Smooth muscle cell (in vitro differentiated cells): ENCODE data around the gene RNU1-1. TPM values are rescaled to one million over a fixed set of nuclear protein-coding genes. Genes with fewer than 3 reads are reported as not detected.

Source experiments
- DNase-seq: peaks from one replicate; lab custom pipeline; 2025; ENCODE audit not compliant: unreplicated experiment; lab: John Stamatoyannopoulos, UW
- H2AFZ ChIP-seq: fragments of 200-600 bp; sonication (generic); 2 replicates; pipeline ENCODE4 v1.6.0; 2016; ENCODE audit warnings: antibody characterized with exemption, low read depth, mild to moderate bottlenecking
- H3F3A ChIP-seq: fragments of 200-600 bp; sonication (generic); 2 replicates; pipeline ENCODE4 v1.6.0; 2017; ENCODE audit warnings: antibody characterized with exemption, low read depth
- H3K27ac ChIP-seq: fragments of 200-600 bp; sonication (generic); 2 replicates; pipeline ENCODE4 v1.5.1; 2016; ENCODE audit warnings: low read depth, mild to moderate bottlenecking
- H3K27me3 ChIP-seq: fragments of 200-600 bp; sonication (generic); 2 replicates; pipeline ENCODE4 v1.6.1; 2016; ENCODE audit warnings: low read depth, mild to moderate bottlenecking
- H3K36me3 ChIP-seq: fragments of 200-600 bp; sonication (generic); 2 replicates; pipeline ENCODE4 v1.5.1; 2016; ENCODE audit warnings: low read depth
- H3K4me1 ChIP-seq: fragments of 200-600 bp; sonication (generic); 2 replicates; pipeline ENCODE4 v1.5.1; 2016; ENCODE audit warnings: low read depth
- H3K4me2 ChIP-seq: fragments of 200-600 bp; sonication (generic); 2 replicates; pipeline ENCODE4 v1.6.0; 2016; ENCODE audit warnings: mild to moderate bottlenecking
- H3K4me3 ChIP-seq: fragments of 200-600 bp; sonication (generic); 2 replicates; pipeline ENCODE4 v1.5.1; 2016; ENCODE audit warnings: mild to moderate bottlenecking
- H3K79me2 ChIP-seq: fragments of 200-600 bp; sonication (generic); 2 replicates; pipeline ENCODE4 v1.6.0; 2016; ENCODE audit warnings: low read depth, mild to moderate bottlenecking
- H3K9ac ChIP-seq: fragments of 200-600 bp; sonication (generic); 2 replicates; pipeline ENCODE4 v1.6.0; 2016; ENCODE audit warnings: low read depth
- H3K9me3 ChIP-seq: fragments of 200-600 bp; sonication (generic); replicated peaks from 2 replicates; pipeline ENCODE4 v1.5.1; 2016; ENCODE audit warnings: low read depth
- H4K20me1 ChIP-seq: fragments of 200-600 bp; sonication (generic); 2 replicates; pipeline ENCODE4 v1.6.0; 2016; ENCODE audit warnings: low read depth
- WGBS: methylation state at CpG from one replicate; pipeline ENCODE4 v1.1.7; 2016; ENCODE audit warnings: low lambda C conversion rate; 5-methylcytosine and 5-hydroxymethylcytosine counted together
- polyA plus RNA-seq: library from polyadenylated mRNA; unstranded; fragments of >200 nt; fragmentation: Nextera tagmentation; extraction: Ambion mirVana; gene quantifications from 2 replicates; pipeline ENCODE4 v1.2.1, GENCODE V29; 2016
- small RNA-seq: library from RNA; depleted of rRNA; stranded (forward); fragments of <200 nt; gene quantifications from one replicate; pipeline ENCODE3, GENCODE V24; 2014
- total RNA-seq: library from RNA; depleted of rRNA; stranded (reverse); fragments of >200 nt; gene quantifications from 2 replicates; pipeline ENCODE4 v1.2.3, GENCODE V29; 2014
- TF ChIP-seq, protein P1 (sequence below): fragments of 200-600 bp; sonication (generic); IDR thresholded peaks from 2 replicates; pipeline ENCODE4 v1.5.1; 2017; ENCODE audit warnings: borderline replicate concordance, mild to moderate bottlenecking, antibody characterized with exemption; ENCODE audit not compliant: insufficient read depth, poor library complexity, severe bottlenecking

The RNU1-1 gene
- total and polyA plus RNA-seq, 2 experiments from 2014 or later: under 0.01 to 4.2 TPM

DNA sequence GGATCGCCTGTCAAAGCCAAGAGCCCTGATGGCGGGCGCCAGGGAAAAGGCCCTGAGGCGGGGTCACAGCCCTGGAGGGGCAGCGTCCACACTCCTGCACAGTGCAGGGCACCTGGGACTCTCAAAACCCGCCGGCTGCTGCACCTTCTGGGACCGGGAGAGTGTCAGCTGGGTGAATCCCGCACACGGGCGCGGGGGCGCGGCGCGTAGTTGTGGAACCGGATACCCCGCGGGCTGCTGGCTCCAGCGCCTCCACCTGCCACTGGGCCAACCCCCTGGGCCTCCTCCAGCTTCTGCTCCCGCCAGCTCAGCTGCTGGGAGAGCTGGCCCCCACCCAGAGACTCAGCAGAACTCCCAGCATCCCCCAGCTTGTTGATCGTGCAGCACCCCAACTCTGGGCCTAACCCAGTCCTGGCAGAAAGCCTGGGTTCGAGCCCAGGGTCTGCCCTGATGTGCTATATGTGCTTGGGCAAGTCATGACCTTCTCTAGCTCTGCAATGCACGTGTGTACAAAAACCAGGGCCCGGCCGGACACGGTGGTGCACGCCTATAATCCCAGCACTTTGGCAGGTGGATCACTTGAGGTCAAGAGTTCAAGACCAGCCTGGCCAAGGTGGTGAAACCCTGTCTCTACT, 39.8 kb downstream of the RNU1-1 start:
- Histone ChIP-seq H3F3A (no peaks in the 10 kb centered on the region), H2AFZ (no peak overlapping the region), H3K4me2 (no peak overlapping the region), H3K4me1 (no peaks in the 10 kb centered on the region), H3K9ac (no peak overlapping the region), H3K79me2 (no peaks in the 10 kb centered on the region), H3K4me3 (no peak overlapping the region), H3K9me3 (no peaks in the 10 kb centered on the region), H3K36me3 (no peaks in the 10 kb centered on the region), H3K27ac (no peak overlapping the region), H4K20me1 (no peaks in the 10 kb centered on the region), H3K27me3 (no peaks in the 10 kb centered on the region)
- WGBS: 97% methylated on average over 24 of the region's 28 CpGs
- DNase-seq: no peak
- TF ChIP-seq, protein P1, sequence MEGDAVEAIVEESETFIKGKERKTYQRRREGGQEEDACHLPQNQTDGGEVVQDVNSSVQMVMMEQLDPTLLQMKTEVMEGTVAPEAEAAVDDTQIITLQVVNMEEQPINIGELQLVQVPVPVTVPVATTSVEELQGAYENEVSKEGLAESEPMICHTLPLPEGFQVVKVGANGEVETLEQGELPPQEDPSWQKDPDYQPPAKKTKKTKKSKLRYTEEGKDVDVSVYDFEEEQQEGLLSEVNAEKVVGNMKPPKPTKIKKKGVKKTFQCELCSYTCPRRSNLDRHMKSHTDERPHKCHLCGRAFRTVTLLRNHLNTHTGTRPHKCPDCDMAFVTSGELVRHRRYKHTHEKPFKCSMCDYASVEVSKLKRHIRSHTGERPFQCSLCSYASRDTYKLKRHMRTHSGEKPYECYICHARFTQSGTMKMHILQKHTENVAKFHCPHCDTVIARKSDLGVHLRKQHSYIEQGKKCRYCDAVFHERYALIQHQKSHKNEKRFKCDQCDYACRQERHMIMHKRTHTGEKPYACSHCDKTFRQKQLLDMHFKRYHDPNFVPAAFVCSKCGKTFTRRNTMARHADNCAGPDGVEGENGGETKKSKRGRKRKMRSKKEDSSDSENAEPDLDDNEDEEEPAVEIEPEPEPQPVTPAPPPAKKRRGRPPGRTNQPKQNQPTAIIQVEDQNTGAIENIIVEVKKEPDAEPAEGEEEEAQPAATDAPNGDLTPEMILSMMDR: no peak

DNA sequence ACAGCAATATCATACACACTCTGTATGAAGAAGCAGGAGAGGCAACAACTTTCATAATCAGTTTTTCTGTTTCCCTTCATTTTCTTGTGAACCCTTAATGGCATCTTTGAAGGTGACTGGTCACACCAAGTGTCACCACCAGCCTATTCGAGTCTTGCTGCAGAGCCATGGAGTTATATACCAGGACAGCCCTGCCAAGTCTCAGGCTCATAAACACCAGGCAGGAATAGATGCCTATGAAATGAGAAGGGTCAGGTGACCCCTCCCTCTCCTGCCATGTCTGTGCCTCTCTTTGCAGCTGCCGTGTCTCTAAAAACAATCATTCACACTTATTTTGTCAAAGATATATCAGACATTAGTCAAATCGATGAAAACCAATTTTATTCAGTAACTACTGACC, 45.5 kb downstream of the RNU1-1 start:
- 81% methylated on average over 3 of the region's 3 CpGs for WGBS
- no peak overlapping the region for H2AFZ ChIP-seq

DNA sequence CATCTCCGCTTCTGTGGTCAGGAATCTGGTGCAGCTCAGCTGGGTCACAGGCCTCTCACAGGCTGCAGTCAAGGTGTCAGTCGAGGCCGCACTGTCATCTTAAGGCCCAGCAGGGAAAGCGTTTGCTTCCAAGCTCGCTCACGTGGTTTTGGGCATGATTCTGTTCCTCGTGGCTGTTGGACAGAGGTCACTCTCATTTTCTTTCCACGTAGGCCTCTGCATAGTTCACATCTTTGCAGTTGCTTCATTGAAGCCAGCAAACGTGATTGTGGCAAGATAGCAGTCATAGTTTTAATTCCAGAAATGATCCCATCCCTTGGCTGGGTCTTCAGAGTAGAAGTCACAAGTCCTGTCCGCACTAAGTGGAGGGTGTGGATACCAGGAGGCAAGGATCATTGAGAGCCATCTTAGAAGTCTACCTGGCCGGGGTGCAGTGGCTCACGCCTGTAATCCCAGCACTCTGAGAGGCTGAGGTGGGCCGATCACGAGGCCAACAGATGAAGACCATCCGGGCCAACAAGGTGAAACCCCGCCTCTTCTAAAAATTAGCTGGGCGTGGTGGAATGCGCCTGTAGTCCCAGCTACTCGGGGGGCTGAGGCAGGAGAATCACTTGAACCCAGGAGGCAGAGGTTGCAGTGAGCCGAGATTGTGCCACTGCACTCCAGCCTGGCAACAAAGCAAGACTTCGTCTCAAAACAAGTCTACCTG, 49.0 kb downstream of the RNU1-1 start:
- Histone ChIP-seq H3K4me1 (no peaks in the 10 kb centered on the region), H2AFZ (no peak overlapping the region), H4K20me1 (no peaks in the 10 kb centered on the region), H3K79me2 (no peaks in the 10 kb centered on the region), H3F3A (no peaks in the 10 kb centered on the region), H3K4me3 (no peak overlapping the region), H3K4me2 (no peak overlapping the region), H3K9ac (no peak overlapping the region), H3K9me3 (no peaks in the 10 kb centered on the region), H3K36me3 (no peaks in the 10 kb centered on the region), H3K27ac (no peak overlapping the region), H3K27me3 (no peaks in the 10 kb centered on the region)
- no peak for DNase-seq
- TF ChIP-seq, protein P1: no peak
- whole genome bisulfite sequencing: 89% methylated on average over 21 of the region's 21 CpGs

More for the DNA sequence above, 45.5 kb downstream of the RNU1-1 start:
- no peaks in the 10 kb centered on the region for H3K36me3 ChIP-seq
- H3K4me3 ChIP-seq: no peak overlapping the region
- no peak overlapping the region for H3K9ac ChIP-seq
- H3K27ac ChIP-seq: no peak overlapping the region
- no peaks in the 10 kb centered on the region for H3K79me2 ChIP-seq
- no peak overlapping the region for H3K4me2 ChIP-seq
- DNase-seq: no peak
- TF ChIP-seq, protein P1: no peak
- H3F3A ChIP-seq: no peaks in the 10 kb centered on the region
- no peaks in the 10 kb centered on the region for H3K27me3 ChIP-seq
- H3K9me3 ChIP-seq: no peaks in the 10 kb centered on the region
- no peaks in the 10 kb centered on the region for H4K20me1 ChIP-seq
- no peaks in the 10 kb centered on the region for H3K4me1 ChIP-seq

Small RNAs within 50 kb of the gene (small RNA-seq; reads per million reads assigned to genes)
- gene RNU1-1: 0.13 reads per million
- gene RNU1-6P: not detected

Other genes starting within 250 kb of the RNU1-1 start
- gene FBXO42, start 161.8 kb downstream of the RNU1-1 start, total RNA-seq: 14.7 and 16.5 TPM in 2 replicates
- gene FBXO42, start 161.8 kb downstream of the RNU1-1 start, polyA plus RNA-seq: 19.3 and 22.6 TPM in 2 replicates
- gene SZRD1, start 147.0 kb downstream of the RNU1-1 start, total RNA-seq: 45.3 and 58.1 TPM in 2 replicates
- gene SZRD1, start 147.0 kb downstream of the RNU1-1 start, polyA plus RNA-seq: 52.8 and 56.4 TPM in 2 replicates
- gene SPATA21, start 76.9 kb downstream of the RNU1-1 start, total RNA-seq: not detected in 2 replicates
- 0.07 TPM in 1 of 2 replicates, not detected in the other for gene SPATA21, start 76.9 kb downstream of the RNU1-1 start, polyA plus RNA-seq
- gene NECAP2, start 73.6 kb downstream of the RNU1-1 start, total RNA-seq: 60.0 and 61.4 TPM in 2 replicates
- gene NECAP2, start 73.6 kb downstream of the RNU1-1 start, polyA plus RNA-seq: 49.5 and 60.4 TPM in 2 replicates
- 22.7 and 28.7 TPM in 2 replicates for gene NBPF1, start 99.3 kb upstream of the RNU1-1 start, total RNA-seq
- gene NBPF1, start 99.3 kb upstream of the RNU1-1 start, polyA plus RNA-seq: 18.1 and 26.1 TPM in 2 replicates
- under 0.01 TPM in 2 replicates for gene RNU1-3, start 152.7 kb upstream of the RNU1-1 start, total RNA-seq
- 4.2 and 6.4 TPM in 2 replicates for gene RNU1-3, start 152.7 kb upstream of the RNU1-1 start, polyA plus RNA-seq
- under 0.01 TPM in 2 replicates for gene RNU1-4, start 226.2 kb upstream of the RNU1-1 start, total RNA-seq
- 4.2 and 6.4 TPM in 2 replicates for gene RNU1-4, start 226.2 kb upstream of the RNU1-1 start, polyA plus RNA-seq